NB4 (cell line): ENCODE data around the gene REEP3.

Source experiments
- DNase-seq: peaks from one replicate; pipeline ENCODE4 v3.0.0; 2010; ENCODE audit warnings: low read depth
- H3K4me3 ChIP-seq: one replicate; pipeline ENCODE4 v1.5.1; 2011; ENCODE audit warnings: mild to moderate bottlenecking, low read depth, low read length, moderate library complexity
- MYC ChIP-seq: IDR thresholded peaks from 2 replicates; pipeline ENCODE4 v1.6.1; 2011; ENCODE audit warnings: low read depth, low read length
- POLR2A ChIP-seq: IDR thresholded peaks from 2 replicates; pipeline ENCODE4 v1.6.1; 2011; ENCODE audit warnings: mild to moderate bottlenecking; ENCODE audit not compliant: insufficient read length; ENCODE audit errors: extremely low read depth
- TF ChIP-seq, protein P1 (sequence below): IDR thresholded peaks from one replicate; pipeline ENCODE4 v1.5.1; 2012; ENCODE audit warnings: low read depth, low read length
- TF ChIP-seq, protein P2 (sequence below): IDR thresholded peaks from 2 replicates; pipeline ENCODE4 v1.6.1; 2011; ENCODE audit warnings: low read depth, low read length

REEP3 gene, protein sequence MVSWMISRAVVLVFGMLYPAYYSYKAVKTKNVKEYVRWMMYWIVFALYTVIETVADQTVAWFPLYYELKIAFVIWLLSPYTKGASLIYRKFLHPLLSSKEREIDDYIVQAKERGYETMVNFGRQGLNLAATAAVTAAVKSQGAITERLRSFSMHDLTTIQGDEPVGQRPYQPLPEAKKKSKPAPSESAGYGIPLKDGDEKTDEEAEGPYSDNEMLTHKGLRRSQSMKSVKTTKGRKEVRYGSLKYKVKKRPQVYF

DNA sequence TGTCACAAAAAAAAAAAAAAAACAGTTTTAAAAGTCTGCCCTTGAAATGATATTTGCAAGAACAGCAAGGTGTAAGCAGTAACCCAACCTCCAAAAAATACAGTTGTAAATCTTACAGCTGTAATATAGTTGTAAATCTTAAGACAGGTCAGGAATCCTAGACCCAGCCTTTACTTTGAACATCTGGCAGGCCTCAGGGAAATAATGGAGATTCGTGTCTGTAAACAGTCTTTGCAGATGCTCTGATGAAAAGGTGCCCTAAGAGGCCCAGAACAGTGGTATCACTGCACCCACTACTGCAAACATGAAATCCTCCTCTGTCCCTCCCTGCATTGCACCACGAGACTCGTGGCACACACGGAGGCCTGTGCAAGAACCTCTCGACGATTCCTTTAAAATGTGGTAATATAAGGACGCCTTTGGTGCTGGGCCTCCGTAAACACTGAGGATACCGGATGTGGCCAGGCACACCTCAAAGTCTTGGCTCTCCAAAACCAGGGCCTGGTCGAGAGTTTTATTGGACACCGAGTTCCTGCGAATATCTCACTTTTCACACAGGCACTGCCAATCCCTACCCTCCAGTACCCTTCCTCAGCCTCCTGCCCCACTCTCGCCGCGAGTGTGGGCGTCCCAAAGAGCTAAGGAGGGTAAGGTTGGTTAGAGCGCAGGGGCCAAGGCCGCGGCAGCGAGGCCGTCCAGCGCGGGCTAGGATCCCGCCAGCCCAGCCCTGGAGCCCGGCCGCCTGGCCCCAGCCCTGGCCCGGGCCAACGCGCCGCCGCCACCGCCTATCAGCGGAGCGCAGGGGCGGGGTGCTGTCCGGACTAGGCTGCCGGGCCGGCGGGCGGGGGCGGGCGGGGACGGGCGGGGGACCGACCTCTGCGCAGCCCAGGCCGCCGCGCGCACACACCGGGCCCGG is at the start of gene REEP3:
Gene REEP3 (plus strand): TSS at position 902 of the 916 bp plus-strand sequence. CDS start 145 bp downstream, outside the sequence.
- TF ChIP-seq, protein P1, sequence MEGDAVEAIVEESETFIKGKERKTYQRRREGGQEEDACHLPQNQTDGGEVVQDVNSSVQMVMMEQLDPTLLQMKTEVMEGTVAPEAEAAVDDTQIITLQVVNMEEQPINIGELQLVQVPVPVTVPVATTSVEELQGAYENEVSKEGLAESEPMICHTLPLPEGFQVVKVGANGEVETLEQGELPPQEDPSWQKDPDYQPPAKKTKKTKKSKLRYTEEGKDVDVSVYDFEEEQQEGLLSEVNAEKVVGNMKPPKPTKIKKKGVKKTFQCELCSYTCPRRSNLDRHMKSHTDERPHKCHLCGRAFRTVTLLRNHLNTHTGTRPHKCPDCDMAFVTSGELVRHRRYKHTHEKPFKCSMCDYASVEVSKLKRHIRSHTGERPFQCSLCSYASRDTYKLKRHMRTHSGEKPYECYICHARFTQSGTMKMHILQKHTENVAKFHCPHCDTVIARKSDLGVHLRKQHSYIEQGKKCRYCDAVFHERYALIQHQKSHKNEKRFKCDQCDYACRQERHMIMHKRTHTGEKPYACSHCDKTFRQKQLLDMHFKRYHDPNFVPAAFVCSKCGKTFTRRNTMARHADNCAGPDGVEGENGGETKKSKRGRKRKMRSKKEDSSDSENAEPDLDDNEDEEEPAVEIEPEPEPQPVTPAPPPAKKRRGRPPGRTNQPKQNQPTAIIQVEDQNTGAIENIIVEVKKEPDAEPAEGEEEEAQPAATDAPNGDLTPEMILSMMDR = no peak
- TF ChIP-seq POLR2A (peak; percentile 94), MYC (peak; percentile 94)
- TF ChIP-seq, protein P2, sequence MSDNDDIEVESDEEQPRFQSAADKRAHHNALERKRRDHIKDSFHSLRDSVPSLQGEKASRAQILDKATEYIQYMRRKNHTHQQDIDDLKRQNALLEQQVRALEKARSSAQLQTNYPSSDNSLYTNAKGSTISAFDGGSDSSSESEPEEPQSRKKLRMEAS = peak; percentile 93
- peak within 1 kb of the TSS; percentile 86 for H3K4me3 ChIP-seq
- DNase-seq = peak; percentile 89

DNA sequence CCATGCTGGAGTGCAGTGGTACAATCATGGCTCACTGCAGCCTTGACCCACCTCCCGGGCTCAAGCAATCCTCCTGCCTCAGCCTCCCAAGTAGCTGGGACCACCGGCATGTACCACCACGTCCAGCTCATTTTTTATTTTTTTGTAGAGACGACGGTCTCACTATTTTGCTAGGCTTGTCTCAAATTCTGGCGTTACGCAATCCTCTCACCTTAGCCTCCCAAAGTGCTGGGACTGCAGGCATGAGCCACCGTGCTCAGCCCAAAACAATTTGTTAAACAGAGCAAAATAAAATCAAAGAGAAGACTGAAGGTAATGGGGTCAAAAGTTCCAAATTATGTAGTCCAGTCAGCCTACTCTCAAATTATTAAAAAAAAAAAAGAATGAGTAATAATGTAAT is 46.7 kb upstream of the REEP3 start:
- no peak overlapping the region for H3K4me3 ChIP-seq
- no peak for DNase-seq
- no peak for TF ChIP-seq MYC
- no peak for TF ChIP-seq POLR2A
- TF ChIP-seq, protein P2 = no peak
- TF ChIP-seq, protein P1 = no peak

DNA sequence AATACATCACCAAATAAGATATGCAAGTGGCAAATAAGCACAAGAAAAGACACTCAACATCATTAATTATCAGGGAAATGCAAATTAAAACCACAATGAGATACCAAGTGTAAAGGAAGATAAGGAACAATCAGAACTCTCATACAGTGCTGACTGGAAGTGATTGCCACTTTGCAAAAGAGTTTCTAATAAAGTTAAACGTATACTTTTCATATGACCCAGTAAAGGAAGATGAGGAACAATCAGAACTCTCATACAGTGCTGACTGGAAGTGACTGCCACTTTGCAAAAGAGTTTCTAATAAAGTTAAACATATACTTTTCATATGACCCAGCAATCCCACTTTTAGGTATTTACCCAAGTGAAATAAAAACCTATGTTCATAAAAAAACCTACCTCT is 43.3 kb upstream of the REEP3 start:
- DNase-seq = no peak
- no peak overlapping the region for H3K4me3 ChIP-seq
- TF ChIP-seq, protein P1 = no peak
- TF ChIP-seq MYC (no peak), POLR2A (no peak)
- TF ChIP-seq, protein P2 = no peak

DNA sequence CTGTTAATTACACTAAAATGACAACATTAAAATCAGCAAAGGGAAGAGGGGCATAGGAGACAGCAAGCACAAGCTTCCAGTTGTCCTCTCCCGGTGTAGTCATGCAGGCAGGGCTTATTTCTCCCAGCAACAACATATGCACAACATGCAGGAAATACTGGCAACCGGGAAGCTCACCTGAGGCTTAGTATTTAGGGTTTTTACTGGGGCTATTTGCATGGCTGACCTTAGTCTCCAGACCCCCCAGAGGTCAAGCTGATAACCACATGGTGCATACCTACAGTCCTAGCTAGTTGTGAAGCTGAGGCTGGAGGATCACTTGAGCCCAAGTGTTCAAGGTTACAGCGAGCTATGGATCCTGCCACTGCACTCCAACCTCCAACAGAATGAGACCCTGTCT is 42.6 kb upstream of the REEP3 start:
- no peak for TF ChIP-seq POLR2A
- TF ChIP-seq, protein P2 = no peak
- no peak for TF ChIP-seq MYC
- TF ChIP-seq, protein P1 = no peak
- DNase-seq = no peak
- H3K4me3 ChIP-seq = no peak overlapping the region

DNA sequence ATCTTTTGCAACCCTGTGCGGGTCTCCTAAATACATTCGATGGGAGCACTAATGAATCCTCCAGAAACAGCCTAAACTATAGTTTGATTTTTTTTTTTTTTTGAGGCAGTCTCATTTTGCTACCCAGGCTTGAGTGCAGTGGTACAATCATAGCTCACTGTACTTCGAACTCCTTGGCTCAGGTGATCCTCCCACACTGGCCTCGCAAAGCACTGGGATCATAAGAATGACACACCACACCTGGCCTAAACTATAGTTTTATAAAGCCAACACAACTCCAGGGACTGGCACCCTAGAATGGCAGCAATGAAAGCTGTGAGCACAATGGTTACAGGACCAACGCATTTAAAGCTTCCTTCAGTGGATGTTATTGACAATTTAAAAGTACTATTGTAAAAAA is 41.0 kb upstream of the REEP3 start:
- TF ChIP-seq, protein P1 = no peak
- TF ChIP-seq, protein P2 = no peak
- TF ChIP-seq MYC (no peak), POLR2A (no peak)

More for the DNA sequence above, 41.0 kb upstream of the REEP3 start:
- H3K4me3 ChIP-seq = no peak overlapping the region
- no peak for DNase-seq
